Psoas muscle (tissue), 8 donors: ENCODE measurements around the gene ASAP2. TPM values are rescaled to one million over a fixed set of nuclear protein-coding genes. Genes with fewer than 3 reads are reported as not detected.

Source experiments
- ATAC-seq, 4 donors: fragments of 200-7000 bp; cut with Tn5 transposase; one replicate each; pipeline ENCODE4 v1.9.1; 2020; ENCODE audit warnings: moderate library complexity in 3 of 4, mild to moderate bottlenecking in 2 of 4
- DNase-seq, 2 donors: peaks; one replicate each; pipeline ENCODE4 v3.0.0-alpha.2; 2020
- H3K27ac ChIP-seq: fragments of 200-600 bp; one replicate; pipeline ENCODE4 v1.8.0; 2022
- H3K27me3 ChIP-seq, 3 donors: fragments of 200-600 bp in 1 of 3; one replicate each; pipeline versions ENCODE4 v1.6.1 to v1.8.0; 2013 to 2022; ENCODE audit warnings: low read length in 2 of 3, mild to moderate bottlenecking in 2 of 3, moderate library complexity in 1 of 3; ENCODE audit not compliant: insufficient read depth in 3 of 3
- H3K36me3 ChIP-seq, 2 donors: fragments of 200-600 bp in 1 of 2; one replicate each; pipeline versions ENCODE4 v1.6.1 to v1.8.0; 2013 to 2022; ENCODE audit warnings: low read depth in 1 of 2, mild to moderate bottlenecking in 1 of 2, moderate library complexity in 1 of 2; ENCODE audit not compliant: insufficient read depth in 1 of 2
- H3K4me1 ChIP-seq: fragments of 200-600 bp; one replicate; pipeline ENCODE4 v1.8.0; 2022
- H3K4me3 ChIP-seq: fragments of 200-600 bp; one replicate; pipeline ENCODE4 v1.8.0; 2022; ENCODE audit warnings: mild to moderate bottlenecking
- H3K9me3 ChIP-seq: fragments of 200-600 bp; one replicate; pipeline ENCODE4 v1.8.0; 2022
- WGBS, 3 donors: extraction: QIAGEN DNeasy Blood & Tissue Kit; methylation state at CpG; one replicate each; pipeline versions ENCODE4 v1.1.6 to v1.1.7; 2013; 5-methylcytosine and 5-hydroxymethylcytosine counted together
- intact Hi-C, 2 donors: fragments of 100-400 bp; cut with DNase I; formaldehyde crosslinking; loops; one replicate each; pipeline versions ENCODE4 v1.11.0 to v1.14.2; 2022
- polyA plus RNA-seq, 3 donors: library from polyadenylated mRNA; stranded (reverse); fragments of 200-250 nt; gene quantifications; one replicate each; pipeline ENCODE4 v1.2.3, GENCODE V29; 2013
- total RNA-seq, 4 donors: library from RNA; stranded (reverse); fragmentation: NEBNext Ultra II Directional in 2 of 4; extraction: Animal tissue kit (Norgen Biotek cat#: 25700) in 2 of 4; gene quantifications; one replicate each; pipeline versions ENCODE4 v1.2.1 to v1.2.4, GENCODE V29; 2021 to 2023
- TF ChIP-seq, protein P1 (sequence below): fragments of 200-600 bp; IDR thresholded peaks from one replicate; pipeline ENCODE4 v1.8.0; 2022; ENCODE audit warnings: antibody characterized with exemption
- donor health status: healthy with polysubstance abuse.
- donor health status: DM: no; HTN: no; CAD: no; lungs with moderate emphysema.
- donor health status: Bipolar disorder and iron deficiency.
- donor health status: healthy.
- donor health status: DM: yes; HTN: yes; CAD: no.
- donor health status: DM: no; HTN: no; CAD: no.
- donor health status: DM: no; HTN: no; CAD: no.
- donor health status: DM: yes; HTN: yes; CAD: no.

The ASAP2 gene
- total and polyA plus RNA-seq, 7 donors = 1.6 to 9.0 (median 3.3) TPM

DNA sequence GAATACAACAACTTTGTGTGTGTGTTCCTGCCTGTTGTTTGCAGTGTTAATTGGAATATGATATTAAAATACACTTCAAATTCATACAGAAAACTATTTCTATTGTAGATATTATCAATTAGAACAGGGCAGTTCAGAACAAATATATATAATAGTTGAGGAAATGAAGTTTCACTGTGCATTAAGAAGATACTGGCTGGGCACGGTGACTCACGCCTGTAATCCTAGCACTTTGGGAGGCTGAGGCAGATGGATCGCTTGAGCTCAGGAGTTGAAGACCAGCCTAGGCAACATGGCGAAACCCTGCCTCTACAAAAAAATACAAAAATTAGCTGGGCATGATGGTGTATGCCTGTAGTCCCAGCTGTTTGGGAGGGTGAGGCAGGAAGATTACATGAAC is 79.3 kb downstream of the ASAP2 start:
- no peaks in the 10 kb centered on the region for H3K36me3 ChIP-seq
- TF ChIP-seq, protein P1, sequence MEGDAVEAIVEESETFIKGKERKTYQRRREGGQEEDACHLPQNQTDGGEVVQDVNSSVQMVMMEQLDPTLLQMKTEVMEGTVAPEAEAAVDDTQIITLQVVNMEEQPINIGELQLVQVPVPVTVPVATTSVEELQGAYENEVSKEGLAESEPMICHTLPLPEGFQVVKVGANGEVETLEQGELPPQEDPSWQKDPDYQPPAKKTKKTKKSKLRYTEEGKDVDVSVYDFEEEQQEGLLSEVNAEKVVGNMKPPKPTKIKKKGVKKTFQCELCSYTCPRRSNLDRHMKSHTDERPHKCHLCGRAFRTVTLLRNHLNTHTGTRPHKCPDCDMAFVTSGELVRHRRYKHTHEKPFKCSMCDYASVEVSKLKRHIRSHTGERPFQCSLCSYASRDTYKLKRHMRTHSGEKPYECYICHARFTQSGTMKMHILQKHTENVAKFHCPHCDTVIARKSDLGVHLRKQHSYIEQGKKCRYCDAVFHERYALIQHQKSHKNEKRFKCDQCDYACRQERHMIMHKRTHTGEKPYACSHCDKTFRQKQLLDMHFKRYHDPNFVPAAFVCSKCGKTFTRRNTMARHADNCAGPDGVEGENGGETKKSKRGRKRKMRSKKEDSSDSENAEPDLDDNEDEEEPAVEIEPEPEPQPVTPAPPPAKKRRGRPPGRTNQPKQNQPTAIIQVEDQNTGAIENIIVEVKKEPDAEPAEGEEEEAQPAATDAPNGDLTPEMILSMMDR = no peak
- DNase-seq (no peak), ATAC-seq (no peak)
- no peaks in the 10 kb centered on the region for H3K27me3 ChIP-seq
- H3K4me3 ChIP-seq = no peak overlapping the region
- WGBS, 3 donors = 87 to 95% (median 92%) methylated on average over 4 of the region's 4 CpGs
- peaks cover 36% of the 10 kb centered on the region for H3K4me1 ChIP-seq
- intact Hi-C loops = no loop called here
- H3K27ac ChIP-seq = no peak overlapping the region
- no peaks in the 10 kb centered on the region for H3K9me3 ChIP-seq

DNA sequence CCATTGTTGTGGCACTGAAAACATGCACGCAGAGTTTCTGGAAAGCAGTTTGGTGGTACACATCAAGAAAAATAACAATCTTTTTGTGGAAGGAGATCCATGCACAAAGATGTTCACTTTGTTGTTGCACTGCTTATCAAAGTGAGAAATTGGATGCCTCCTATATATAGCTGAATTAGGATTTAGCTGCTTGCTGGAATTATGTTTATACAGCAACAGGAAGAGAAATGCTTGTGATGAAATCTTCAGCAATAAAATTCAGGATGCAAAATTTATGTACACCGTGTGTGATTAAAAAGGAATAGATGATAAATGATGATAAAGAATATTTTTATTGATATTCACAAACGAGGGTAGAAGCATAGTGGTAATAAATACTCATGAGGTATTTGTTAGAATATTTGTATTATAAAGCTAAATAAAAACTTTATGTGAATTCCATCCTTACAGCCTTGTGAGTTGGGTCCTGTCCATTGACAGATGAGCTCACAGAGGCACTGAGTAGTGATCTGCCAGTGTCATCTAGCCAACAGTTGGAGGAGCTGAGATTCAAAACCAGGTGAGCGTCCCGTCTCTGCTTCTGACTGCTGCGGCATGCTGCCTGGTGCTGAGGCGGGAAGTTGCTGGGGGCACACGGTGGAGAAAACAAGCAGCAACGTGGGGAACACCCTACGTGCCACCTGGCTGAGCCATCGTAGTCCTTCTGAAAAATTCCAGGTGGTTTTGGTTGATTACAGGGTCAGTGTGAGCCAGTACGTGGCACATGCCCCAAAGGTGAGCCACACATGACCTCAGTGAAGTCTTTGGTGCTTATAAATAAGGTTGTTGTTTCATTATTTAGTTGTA is 80.2 kb downstream of the ASAP2 start:
- intact Hi-C loops = no loop called here
- no peak overlapping the region for H3K27ac ChIP-seq
- peaks cover 29% of the 10 kb centered on the region for H3K4me1 ChIP-seq
- no peak overlapping the region for H3K4me3 ChIP-seq
- ATAC-seq = no peak
- TF ChIP-seq, protein P1 = no peak
- H3K36me3 ChIP-seq = no peaks in the 10 kb centered on the region
- H3K27me3 ChIP-seq = no peaks in the 10 kb centered on the region
- H3K9me3 ChIP-seq = no peaks in the 10 kb centered on the region
- DNase-seq = no peak
- 82 to 92% (median 87%) methylated on average over 12 of the region's 12 CpGs for WGBS, 3 donors

DNA sequence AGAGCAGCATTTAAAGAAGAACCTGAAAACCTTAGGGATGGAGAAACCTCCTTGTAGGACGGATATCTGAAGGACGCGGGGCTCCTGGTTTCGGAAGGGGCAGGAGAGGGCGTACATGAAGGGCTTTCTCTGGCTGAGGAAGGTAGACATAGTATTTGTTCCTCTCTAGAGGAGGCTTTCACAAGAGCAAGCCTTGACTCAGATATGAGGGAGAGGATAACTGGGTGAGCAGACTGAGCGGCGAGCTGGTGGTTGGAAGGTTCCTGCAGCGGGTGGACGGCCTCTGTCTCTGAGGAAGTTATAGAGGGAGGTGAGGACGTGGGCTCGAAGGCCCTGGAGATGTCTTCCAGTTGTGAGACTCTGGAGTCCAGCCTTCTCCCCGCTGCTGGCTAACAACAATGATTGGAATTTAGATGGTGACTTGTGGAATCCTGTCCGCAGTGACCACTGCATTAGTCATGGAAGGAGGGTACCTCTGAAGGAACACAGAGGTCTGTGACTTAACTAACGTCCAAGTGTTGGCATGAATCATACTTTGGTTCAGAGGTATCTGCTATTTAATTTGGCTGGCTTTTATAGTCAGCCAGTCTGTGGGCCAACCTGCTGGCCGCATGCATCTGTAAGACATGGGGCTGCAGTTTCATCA is 80.9 kb downstream of the ASAP2 start:
- Histone ChIP-seq H3K27ac (no peak overlapping the region), H3K27me3 (no peaks in the 10 kb centered on the region), H3K4me1 (peaks cover 22% of the 10 kb centered on the region), H3K9me3 (no peaks in the 10 kb centered on the region), H3K4me3 (no peak overlapping the region), H3K36me3 (no peaks in the 10 kb centered on the region)
- WGBS, 3 donors = 89 to 94% (median 91%) methylated on average over 15 of the region's 15 CpGs
- TF ChIP-seq, protein P1 = no peak
- intact Hi-C loops = no loop called here
- ATAC-seq (peak in 2 of 4 donors; percentile 59 to 60), DNase-seq (no peak)

DNA sequence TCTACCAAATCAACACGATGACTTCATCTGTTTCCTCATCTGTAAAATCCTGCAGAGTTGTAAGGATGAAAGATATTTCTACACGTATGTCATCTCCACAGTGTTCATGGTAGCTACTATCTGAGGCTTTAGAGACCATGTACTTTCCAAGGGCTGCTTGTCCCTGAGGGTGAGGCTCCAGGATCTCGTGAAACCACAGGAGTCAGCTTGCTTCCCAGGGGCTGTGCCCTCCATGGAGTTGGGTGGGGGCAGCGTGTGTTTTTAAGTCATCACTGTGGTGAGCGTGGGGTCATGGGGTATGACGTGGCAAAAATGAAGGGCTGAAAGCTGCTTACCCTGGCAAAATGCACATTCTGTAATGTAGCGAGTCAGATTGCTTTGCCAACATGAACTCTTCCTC is 81.6 kb downstream of the ASAP2 start:
- WGBS, 3 donors = 88 to 93% (median 93%) methylated on average over 7 of the region's 7 CpGs
- DNase-seq = no peak
- H3K27me3 ChIP-seq = no peaks in the 10 kb centered on the region
- H3K36me3 ChIP-seq = no peaks in the 10 kb centered on the region
- peaks cover 15% of the 10 kb centered on the region for H3K4me1 ChIP-seq
- ATAC-seq = no peak
- H3K9me3 ChIP-seq = no peaks in the 10 kb centered on the region
- no peak overlapping the region for H3K4me3 ChIP-seq
- no peak overlapping the region for H3K27ac ChIP-seq
- intact Hi-C loops = no loop called here
- TF ChIP-seq, protein P1 = no peak
